Measurements from ENCODE around the gene PTOV1.

Gene PTOV1

DNA sequence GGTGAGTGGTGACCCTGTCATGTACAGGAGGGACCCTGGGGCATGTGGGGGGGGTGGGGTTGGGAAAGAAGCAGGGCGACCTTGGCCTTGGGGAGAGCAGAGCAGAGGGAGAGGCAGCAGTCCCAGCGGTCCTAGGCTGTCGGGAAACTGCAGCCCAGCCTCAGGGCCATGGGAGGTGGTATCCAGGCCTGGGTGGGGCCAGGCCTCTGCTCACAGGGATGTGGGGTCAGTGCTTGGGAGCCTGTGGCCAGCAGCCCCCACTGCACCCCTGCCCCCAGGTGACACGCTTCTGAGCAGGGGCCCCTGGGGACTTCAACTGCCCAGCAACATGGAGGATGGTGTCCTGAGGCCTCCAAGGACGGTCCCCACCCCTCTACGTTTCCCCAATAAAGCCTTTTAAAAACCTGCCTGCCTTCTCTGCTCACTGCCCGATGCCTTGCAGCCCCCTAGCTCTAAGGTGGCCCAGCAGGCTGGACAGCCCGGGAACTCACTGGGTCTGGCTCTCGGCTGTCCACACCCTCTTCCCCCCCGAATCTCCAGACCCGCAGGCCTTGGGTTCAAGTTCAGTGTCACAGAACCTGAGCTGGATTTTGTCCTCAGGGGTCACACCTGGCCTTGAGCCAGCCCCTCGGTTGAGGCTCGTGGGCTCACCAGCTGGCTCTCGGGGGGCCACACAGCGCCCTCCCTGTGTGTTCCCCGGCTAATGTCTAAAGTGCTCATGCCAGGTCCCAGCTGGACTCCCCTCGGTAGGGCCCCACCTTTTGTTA is 9.6 kb downstream of the PTOV1 start:
- no peak for TF ChIP-seq CTCF (conservative IDR thresholded peaks at IDR 0.05; ENCODE audit: low read depth, low read length)
- H3K4me3 ChIP-seq (ENCODE audit: low read depth, low read length) = no peak overlapping the region
- no peak for DNase-seq (ENCODE audit: low read depth)

- TF ChIP-seq CTCF (conservative IDR thresholded peaks at IDR 0.05; ENCODE audit: low read depth, low read length) = no peak
- no peak overlapping the region for H3K4me3 ChIP-seq (ENCODE audit: low read depth, low read length)
- no peak for DNase-seq (ENCODE audit: low read depth)
Measured at GRCh38 chr19:49861107-49861506, 10.1 kb downstream of the PTOV1 start.

DNA sequence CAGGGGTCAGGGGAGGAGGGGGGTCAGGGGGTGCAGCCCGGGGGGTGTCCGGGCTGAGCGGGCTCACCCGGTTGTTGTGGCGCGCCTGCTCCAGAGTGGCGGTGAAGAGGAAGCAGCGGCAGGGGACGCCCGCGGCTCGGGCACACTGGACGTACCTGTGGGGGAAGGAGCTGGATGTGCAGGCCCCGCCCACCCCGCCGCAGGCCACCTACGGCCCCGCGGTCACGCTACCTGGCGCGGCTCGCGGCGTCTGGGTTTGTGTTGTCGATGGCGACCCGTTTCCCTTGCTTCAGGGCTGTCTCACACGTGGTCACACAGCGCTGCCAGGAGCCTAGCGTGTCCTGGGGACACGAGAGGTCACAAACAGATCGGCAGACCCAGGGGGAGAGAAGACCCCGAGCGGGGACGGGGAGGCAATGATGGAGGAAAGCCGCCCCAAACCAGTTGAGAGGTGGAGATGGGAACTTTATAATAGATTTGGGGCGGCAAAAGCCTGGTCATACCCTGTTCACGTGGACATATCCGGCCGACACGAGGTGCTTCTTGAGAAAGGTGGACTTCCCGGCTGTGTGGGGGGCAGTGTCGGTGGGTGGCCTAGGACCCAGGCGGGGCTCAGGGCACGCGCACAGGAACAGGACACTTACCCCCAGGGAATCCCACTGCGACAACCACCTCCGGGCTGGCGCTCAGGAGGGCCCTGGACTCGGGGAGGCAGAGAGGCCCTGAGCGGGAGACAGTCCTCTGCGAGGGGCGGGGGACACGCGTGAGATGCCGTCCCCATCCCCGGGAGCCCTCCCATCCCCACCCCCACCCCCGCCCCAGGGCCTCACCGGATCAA is 10.8 kb downstream of the PTOV1 start:
- H3K4me3 ChIP-seq (ENCODE audit: low read depth, low read length) = no peak overlapping the region
- no peak for TF ChIP-seq CTCF (conservative IDR thresholded peaks at IDR 0.05; ENCODE audit: low read depth, low read length)
- DNase-seq (ENCODE audit: low read depth) = no peak

DNA sequence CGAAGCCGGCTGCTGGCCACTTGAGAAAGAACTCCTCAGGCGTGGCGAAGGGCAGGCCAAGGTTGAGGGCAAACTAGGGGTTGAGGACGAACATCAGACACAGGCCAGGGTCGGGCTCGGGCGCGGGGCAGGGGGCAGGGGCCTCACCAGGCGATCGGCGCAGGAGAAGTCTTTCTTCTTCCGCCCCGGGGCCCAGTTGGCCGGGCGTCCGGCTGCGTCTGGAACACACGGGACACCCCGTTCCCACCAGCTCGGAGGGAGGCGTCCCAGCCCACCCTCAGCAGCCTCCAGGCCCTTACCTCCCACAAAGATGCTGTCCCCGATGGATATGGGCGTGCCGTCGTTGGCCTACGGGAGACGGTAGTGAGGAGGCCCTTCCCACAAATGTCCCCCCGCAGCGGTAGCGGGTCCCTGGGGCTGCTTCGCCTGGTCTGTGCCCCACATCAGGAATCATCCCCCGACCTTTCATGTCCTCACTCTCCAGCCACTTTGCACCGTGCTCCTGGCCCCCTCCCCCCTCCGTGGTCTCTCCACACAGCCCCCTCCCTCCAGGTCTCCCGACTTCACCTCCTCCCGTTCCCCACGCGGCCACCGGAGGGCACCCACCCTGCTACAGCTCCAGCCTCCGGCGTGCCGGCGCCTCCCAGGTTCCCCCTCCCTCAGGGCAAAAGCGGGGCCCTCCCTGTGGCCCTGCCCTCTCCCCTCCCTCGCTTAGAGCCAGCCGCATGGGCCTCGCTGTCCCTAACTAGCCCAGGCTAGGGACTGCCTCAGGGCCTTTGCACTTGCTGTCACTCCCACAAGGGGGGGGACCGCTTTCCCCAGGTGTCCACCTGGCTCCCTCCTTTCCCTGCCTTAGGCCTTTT is 11.7 kb downstream of the PTOV1 start:
- peak; percentile 46 for TF ChIP-seq CTCF (conservative IDR thresholded peaks at IDR 0.05; ENCODE audit: low read depth, low read length)
- H3K4me3 ChIP-seq (ENCODE audit: low read depth, low read length) = no peak overlapping the region
- DNase-seq (ENCODE audit: low read depth) = no peak

- H3K4me3 ChIP-seq (ENCODE audit: low read depth, low read length) = no peak overlapping the region
- DNase-seq (ENCODE audit: low read depth) = no peak
- no peak for TF ChIP-seq CTCF (conservative IDR thresholded peaks at IDR 0.05; ENCODE audit: low read depth, low read length)
Measured at GRCh38 chr19:49863254-49863934, 12.4 kb downstream of the PTOV1 start.

GRCh38 chr19:49863935-49864320 is 13.0 kb downstream of the PTOV1 start:
- no peak for DNase-seq (ENCODE audit: low read depth)
- TF ChIP-seq CTCF (conservative IDR thresholded peaks at IDR 0.05; ENCODE audit: low read depth, low read length) = no peak
- H3K4me3 ChIP-seq (ENCODE audit: low read depth, low read length) = no peak overlapping the region
